Thyroid gland (tissue), 4 donors: ENCODE measurements around the gene BACH2. TPM values are rescaled to one million over a fixed set of nuclear protein-coding genes. Genes with fewer than 3 reads are reported as not detected.

ENCODE experiments used
- DNase-seq, 2 donors: peaks; one replicate each; pipeline ENCODE4 v3.0.0-alpha.2; 2019
- H3K27ac ChIP-seq, 3 donors: fragments of 200-600 bp; sonication (generic); 1 replicate in 2 of 3; 2 replicates in 1 of 3; pipeline ENCODE4 v1.5.1; 2016 to 2019; ENCODE audit warnings: mild to moderate bottlenecking in 1 of 3, moderate library complexity in 1 of 3
- H3K27me3 ChIP-seq: fragments of 200-600 bp; sonication (generic); one replicate; pipeline ENCODE4 v1.5.1; 2019
- H3K36me3 ChIP-seq, 2 donors: fragments of 200-600 bp; sonication (generic); one replicate each; pipeline ENCODE4 v1.5.1; 2016 to 2019
- H3K4me1 ChIP-seq, 2 donors: fragments of 200-600 bp; sonication (generic); one replicate each; pipeline ENCODE4 v1.5.1; 2017 to 2019
- H3K4me3 ChIP-seq, 3 donors: fragments of 200-600 bp; sonication (generic); replicated peaks in 1 of 3; 1 replicate in 2 of 3; 2 replicates in 1 of 3; pipeline ENCODE4 v1.5.1; 2016; ENCODE audit warnings: mild to moderate bottlenecking in 1 of 3
- H3K9me3 ChIP-seq: fragments of 200-600 bp; sonication (generic); one replicate; pipeline ENCODE4 v1.5.1; 2017
- POLR2A ChIP-seq, 2 donors: fragments of 450-650 bp; IDR thresholded peaks; one replicate each; pipeline ENCODE4 v1.6.1; 2017; ENCODE audit warnings: antibody characterized with exemption in 2 of 2, mild to moderate bottlenecking in 2 of 2, moderate library complexity in 1 of 2
- WGBS, 2 donors: methylation state at CpG; one replicate each; pipeline ENCODE4 v1.1.5; 2017; 5-methylcytosine and 5-hydroxymethylcytosine counted together
- intact Hi-C: fragments of 100-400 bp; cut with DNase I; formaldehyde crosslinking; loops from one replicate; pipeline ENCODE4 v1.15.1; 2023
- total RNA-seq, 4 donors: library from RNA; depleted of rRNA; stranded (reverse); fragments of >200 nt; gene quantifications; one replicate each; pipeline ENCODE4 v1.2.3, GENCODE V29; 2016
- TF ChIP-seq, protein P1 (sequence below), 6 experiments: fragments of 200-600 bp in 3 of 6; fragments of 450-650 bp in 3 of 6; sonication (generic) in 3 of 6; IDR thresholded peaks; one replicate each; pipeline ENCODE4 v1.5.1; 2016 to 2019; ENCODE audit warnings: antibody characterized with exemption in 6 of 6, mild to moderate bottlenecking in 2 of 6, inconsistent platforms in 1 of 6, moderate library complexity in 1 of 6

The BACH2 gene
- total RNA-seq, 4 donors from 2014 or later: 0.98 to 6.6 (median 3.9) TPM

DNA sequence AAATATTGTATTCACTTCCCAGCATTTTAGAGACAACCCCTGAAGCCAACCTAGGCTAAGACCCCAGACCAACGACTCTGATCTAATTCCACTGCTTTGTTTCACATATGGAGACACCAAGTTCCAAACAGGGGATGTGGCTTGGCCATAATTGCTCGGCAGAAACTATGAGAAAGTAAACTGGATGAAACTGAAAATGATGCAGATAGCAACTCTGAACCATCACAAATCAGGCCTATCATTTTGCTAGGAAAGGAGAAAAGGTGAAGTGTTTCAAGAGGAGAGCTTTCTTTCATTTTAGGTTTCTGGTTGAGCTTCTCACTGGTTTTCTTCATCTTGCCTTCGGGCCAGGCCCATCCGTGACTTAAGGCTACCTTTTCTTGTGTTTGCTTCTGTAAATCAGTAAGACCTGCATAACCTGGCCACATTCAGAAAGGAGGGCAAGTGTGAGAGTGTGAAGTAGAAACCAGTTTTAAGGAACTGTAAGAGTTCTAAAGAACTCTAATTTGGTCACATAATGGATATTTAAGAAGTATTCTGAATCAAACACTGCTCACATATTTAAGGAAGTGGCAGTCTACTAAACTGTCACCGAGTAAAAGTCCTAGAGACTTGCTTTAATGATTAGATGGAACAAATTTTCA, 105.8 kb downstream of the BACH2 start:
- no peaks in the 10 kb centered on the region for H3K36me3 ChIP-seq
- no peak for TF ChIP-seq POLR2A (IDR thresholded peaks at IDR 0.05)
- TF ChIP-seq, protein P1, sequence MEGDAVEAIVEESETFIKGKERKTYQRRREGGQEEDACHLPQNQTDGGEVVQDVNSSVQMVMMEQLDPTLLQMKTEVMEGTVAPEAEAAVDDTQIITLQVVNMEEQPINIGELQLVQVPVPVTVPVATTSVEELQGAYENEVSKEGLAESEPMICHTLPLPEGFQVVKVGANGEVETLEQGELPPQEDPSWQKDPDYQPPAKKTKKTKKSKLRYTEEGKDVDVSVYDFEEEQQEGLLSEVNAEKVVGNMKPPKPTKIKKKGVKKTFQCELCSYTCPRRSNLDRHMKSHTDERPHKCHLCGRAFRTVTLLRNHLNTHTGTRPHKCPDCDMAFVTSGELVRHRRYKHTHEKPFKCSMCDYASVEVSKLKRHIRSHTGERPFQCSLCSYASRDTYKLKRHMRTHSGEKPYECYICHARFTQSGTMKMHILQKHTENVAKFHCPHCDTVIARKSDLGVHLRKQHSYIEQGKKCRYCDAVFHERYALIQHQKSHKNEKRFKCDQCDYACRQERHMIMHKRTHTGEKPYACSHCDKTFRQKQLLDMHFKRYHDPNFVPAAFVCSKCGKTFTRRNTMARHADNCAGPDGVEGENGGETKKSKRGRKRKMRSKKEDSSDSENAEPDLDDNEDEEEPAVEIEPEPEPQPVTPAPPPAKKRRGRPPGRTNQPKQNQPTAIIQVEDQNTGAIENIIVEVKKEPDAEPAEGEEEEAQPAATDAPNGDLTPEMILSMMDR (IDR thresholded peaks at IDR 0.05): no peak
- H3K4me3 ChIP-seq: no peak overlapping the region
- 74 to 90% methylated on average over 5 of the region's 5 CpGs for WGBS, 2 donors
- H3K27ac ChIP-seq: no peak overlapping the region
- no peaks in the 10 kb centered on the region for H3K27me3 ChIP-seq
- intact Hi-C loops: no loop called here
- H3K4me1 ChIP-seq: no peaks in the 10 kb centered on the region
- no peak for DNase-seq
- no peaks in the 10 kb centered on the region for H3K9me3 ChIP-seq

DNA sequence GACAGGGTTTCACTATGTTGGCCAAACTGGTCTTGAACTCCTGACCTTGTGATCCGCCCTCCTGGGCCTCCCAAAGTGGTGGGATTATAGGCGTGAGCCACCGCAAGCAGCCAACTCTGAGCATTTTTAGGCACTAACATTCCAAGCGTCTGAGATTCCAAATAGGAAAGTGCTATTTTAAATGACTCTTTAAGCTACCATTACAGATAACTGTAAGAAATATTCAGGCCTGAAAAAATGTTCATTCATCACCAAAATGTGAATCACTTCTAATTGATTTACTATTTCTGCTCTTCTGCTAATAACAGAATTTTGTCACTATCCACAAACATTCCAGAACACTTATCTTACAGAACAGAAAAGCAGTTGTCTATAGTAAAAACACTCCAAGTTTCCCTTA, 106.5 kb downstream of the BACH2 start:
- Histone ChIP-seq H3K27ac (no peak overlapping the region), H3K4me3 (no peak overlapping the region), H3K9me3 (no peaks in the 10 kb centered on the region), H3K27me3 (no peaks in the 10 kb centered on the region), H3K36me3 (no peaks in the 10 kb centered on the region), H3K4me1 (no peaks in the 10 kb centered on the region)
- intact Hi-C loops: no loop called here
- TF ChIP-seq, protein P1 (IDR thresholded peaks at IDR 0.05): no peak
- TF ChIP-seq POLR2A (IDR thresholded peaks at IDR 0.05): no peak
- DNase-seq: no peak
- 87 to 93% methylated on average over 4 of the region's 4 CpGs for WGBS, 2 donors

DNA sequence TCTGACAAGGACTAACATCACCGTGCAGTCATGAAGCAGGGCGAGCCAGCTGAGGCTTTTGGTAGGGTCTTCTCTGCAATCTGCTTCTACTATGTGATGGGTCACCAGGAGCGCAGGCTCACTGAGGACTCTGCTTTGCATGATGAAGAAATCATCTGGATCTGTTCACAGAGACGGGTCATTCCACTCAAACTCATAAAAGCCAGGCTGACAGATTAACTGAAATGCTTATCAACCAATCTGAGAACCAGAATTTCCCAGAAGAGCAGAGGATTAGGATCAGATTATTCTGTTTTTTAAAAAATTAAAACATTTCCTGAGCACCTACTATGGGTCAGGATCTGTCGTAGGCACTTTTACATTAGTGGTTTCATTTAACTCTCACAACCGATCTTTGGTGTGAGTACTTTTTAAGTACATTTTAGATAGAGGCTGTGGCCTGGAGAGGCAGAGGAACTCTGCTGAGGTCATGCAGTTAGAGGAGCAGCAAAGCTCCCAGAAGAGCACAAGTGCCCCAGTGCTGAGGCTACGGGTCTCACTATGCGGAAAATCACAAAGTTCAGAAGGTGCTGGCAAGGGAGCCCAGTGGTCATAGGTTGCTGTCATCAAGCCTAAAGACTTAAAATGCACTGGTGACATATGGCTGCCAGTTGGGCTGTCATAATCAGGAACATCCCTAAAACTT, 109.1 kb downstream of the BACH2 start:
- no peak for DNase-seq
- peaks cover 16 to 18% of the 10 kb centered on the region in 2 donors for H3K4me1 ChIP-seq
- H3K27me3 ChIP-seq: no peaks in the 10 kb centered on the region
- H3K36me3 ChIP-seq: no peaks in the 10 kb centered on the region
- intact Hi-C loops: no loop called here
- H3K4me3 ChIP-seq: no peak overlapping the region
- H3K27ac ChIP-seq: no peak overlapping the region
- TF ChIP-seq, protein P1 (IDR thresholded peaks at IDR 0.05): no peak
- no peak for TF ChIP-seq POLR2A (IDR thresholded peaks at IDR 0.05)
- no peaks in the 10 kb centered on the region for H3K9me3 ChIP-seq
- WGBS, 2 donors: 85 to 86% methylated on average over 8 of the region's 8 CpGs

DNA sequence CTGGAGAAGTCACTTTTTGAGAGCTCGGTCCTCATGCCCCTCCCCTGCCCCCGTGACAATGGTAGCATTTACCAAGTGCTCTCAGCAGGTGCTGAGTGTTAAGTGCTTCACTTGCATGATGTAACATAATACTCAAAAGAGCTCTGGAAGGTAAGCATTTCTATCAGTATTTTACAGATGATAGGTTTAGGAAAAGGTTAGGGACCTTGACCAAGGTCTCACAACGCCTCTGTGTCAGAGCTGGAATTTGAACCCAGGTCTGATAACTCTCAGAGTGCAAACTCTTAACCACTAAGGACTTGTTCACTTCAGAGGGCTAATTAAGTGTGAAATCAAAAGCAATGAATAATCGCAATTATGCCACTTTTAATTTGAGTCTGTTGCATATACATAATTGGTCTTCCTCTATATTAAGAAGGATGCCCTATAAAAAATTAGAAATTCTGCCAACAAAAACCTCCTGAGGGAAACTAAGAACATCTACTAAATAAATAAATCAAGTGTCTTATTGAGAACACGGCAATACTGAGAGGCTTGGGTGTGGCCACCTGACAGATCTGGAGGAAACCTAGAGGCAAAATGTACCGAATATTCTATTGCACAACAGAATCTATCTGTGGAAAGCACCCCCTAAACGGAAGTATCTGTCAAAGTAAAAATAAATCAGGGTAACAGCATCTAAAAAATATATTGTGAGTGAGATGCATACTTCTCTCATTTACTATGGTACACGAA, 109.8 kb downstream of the BACH2 start:
- Histone ChIP-seq H3K9me3 (no peaks in the 10 kb centered on the region), H3K27ac (no peak overlapping the region), H3K36me3 (no peaks in the 10 kb centered on the region), H3K4me1 (peaks cover 16 to 18% of the 10 kb centered on the region in 2 donors), H3K4me3 (no peak overlapping the region), H3K27me3 (no peaks in the 10 kb centered on the region)
- TF ChIP-seq POLR2A (IDR thresholded peaks at IDR 0.05): no peak
- no peak for DNase-seq
- intact Hi-C loops: no loop called here
- WGBS, 2 donors: 59 to 64% methylated on average over 8 of the region's 8 CpGs

DNA sequence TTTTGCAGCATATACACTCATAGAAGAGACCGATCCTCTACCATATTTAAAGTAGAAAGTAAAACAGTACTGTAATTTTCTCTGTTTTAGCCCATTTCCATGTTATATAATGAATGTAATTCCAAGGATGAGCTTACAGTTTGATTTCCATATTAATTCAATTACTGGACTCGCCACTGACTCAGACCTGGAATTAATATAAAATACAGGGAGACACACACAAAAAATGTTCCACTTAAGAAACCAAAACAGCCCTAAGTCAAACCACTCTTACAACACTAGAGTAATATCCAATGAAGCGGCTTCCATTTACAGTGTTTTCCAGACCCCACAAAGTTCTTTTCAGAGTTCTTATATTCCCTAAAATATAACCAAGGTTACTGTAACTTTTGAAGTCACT, 110.6 kb downstream of the BACH2 start:
- TF ChIP-seq, protein P1 (IDR thresholded peaks at IDR 0.05): no peak
- no peak for TF ChIP-seq POLR2A (IDR thresholded peaks at IDR 0.05)
- Histone ChIP-seq H3K4me3 (no peak overlapping the region), H3K27me3 (no peaks in the 10 kb centered on the region), H3K4me1 (peaks cover 16 to 18% of the 10 kb centered on the region in 2 donors), H3K36me3 (no peaks in the 10 kb centered on the region), H3K27ac (no peak overlapping the region), H3K9me3 (no peaks in the 10 kb centered on the region)
- DNase-seq: no peak
- WGBS, 2 donors: 95 to 98% methylated on average over 3 of the region's 3 CpGs
- intact Hi-C loops: no loop called here
